Heart left ventricle (tissue), 16 donors: ENCODE measurements around the gene KATNAL1. TPM values are rescaled to one million over a fixed set of nuclear protein-coding genes. Genes with fewer than 3 reads are reported as not detected.

Source experiments
- ATAC-seq, 4 donors: fragments of 200-7000 bp; cut with Tn5 transposase; one replicate each; pipeline ENCODE4 v1.9.1; 2020 to 2022; ENCODE audit warnings: moderate library complexity in 4 of 4, mild to moderate bottlenecking in 3 of 4, moderate number of reproducible peaks in 1 of 4
- DNase-seq, 5 donors: peaks; one replicate each; pipeline ENCODE4 v3.0.0-alpha.2; 2020
- H3K27ac ChIP-seq, 12 donors: fragments of 200-600 bp; sonication (generic) in 4 of 12; one replicate each; pipeline versions ENCODE4 v1.5.0 to v1.8.0; 2016 to 2022; ENCODE audit warnings: mild to moderate bottlenecking in 2 of 12
- H3K27me3 ChIP-seq, 9 donors: fragments of 200-600 bp; sonication (generic) in 2 of 9; one replicate each; pipeline versions ENCODE4 v1.5.1 to v1.8.0; 2016 to 2022; ENCODE audit warnings: mild to moderate bottlenecking in 3 of 9
- H3K36me3 ChIP-seq, 9 donors: fragments of 200-600 bp; sonication (generic) in 2 of 9; one replicate each; pipeline versions ENCODE4 v1.5.0 to v1.8.0; 2018 to 2022; ENCODE audit warnings: mild to moderate bottlenecking in 2 of 9
- H3K4me1 ChIP-seq, 12 donors: fragments of 200-600 bp; sonication (generic) in 4 of 12; one replicate each; pipeline versions ENCODE4 v1.5.0 to v1.8.0; 2016 to 2022; ENCODE audit warnings: mild to moderate bottlenecking in 3 of 12
- H3K4me3 ChIP-seq, 12 donors: fragments of 200-600 bp; sonication (generic) in 4 of 12; one replicate each; pipeline versions ENCODE4 v1.5.0 to v1.8.0; 2017 to 2022; ENCODE audit warnings: mild to moderate bottlenecking in 9 of 12, moderate library complexity in 4 of 12
- H3K9me3 ChIP-seq, 12 donors: fragments of 200-600 bp; sonication (generic) in 4 of 12; one replicate each; pipeline versions ENCODE4 v1.5.0 to v1.8.0; 2016 to 2022; ENCODE audit warnings: mild to moderate bottlenecking in 1 of 12
- CTCF ChIP-seq, 12 donors: fragments of 200-600 bp; sonication (generic) in 4 of 12; IDR thresholded peaks; one replicate each; pipeline versions ENCODE4 v1.5.0 to v1.8.0; 2018 to 2022; ENCODE audit warnings: antibody characterized with exemption in 12 of 12, mild to moderate bottlenecking in 5 of 12
- POLR2A ChIP-seq, 2 donors: fragments of 450-650 bp; IDR thresholded peaks; one replicate each; pipeline ENCODE4 v1.6.1; 2017; ENCODE audit warnings: antibody characterized with exemption in 2 of 2, mild to moderate bottlenecking in 2 of 2, moderate library complexity in 2 of 2
- WGBS, 4 donors: extraction: QIAGEN DNeasy Blood & Tissue Kit in 2 of 4; methylation state at CpG; one replicate each; pipeline versions ENCODE4 v1.1.5 to v1.1.7; 2013 to 2018; 5-methylcytosine and 5-hydroxymethylcytosine counted together
- intact Hi-C, 10 donors: fragments of 100-400 bp; cut with DNase I; formaldehyde crosslinking; loops; one replicate each; pipeline versions ENCODE4 v1.11.1 to v1.14.2; 2022
- polyA plus RNA-seq, 2 donors: library from polyadenylated mRNA; stranded (reverse); fragments of 200-250 nt; gene quantifications; one replicate each; pipeline ENCODE4 v1.2.3, GENCODE V29; 2013
- total RNA-seq, 9 donors: library from RNA; depleted of rRNA in 2 of 9; stranded (reverse); fragments of >200 nt in 2 of 9; fragmentation: NEBNext Ultra II Directional in 3 of 9; extraction: Animal tissue kit (Norgen Biotek cat#: 25700) in 3 of 9; gene quantifications; one replicate each; pipeline versions ENCODE4 v1.1.0 to v1.2.4, GENCODE V29; 2016 to 2023
- donor health status: ischemic (EF 13 %, LVEDD 7.1; RV severe dilation, severe dysfunction).
- donor health status: healthy with polysubstance abuse.
- donor health status: DM: no; HTN: yes; CAD: no.
- donor health status: DM: no; HTN: no; CAD: no.
- donor health status: ischemic (EF 25% LVEDD 6.9; RV normal size, moderate dysfunction).
- donor health status: ischemic (EF 25% LVEDD 5.7; RV mildly dilated, moderate dysfunction).
- donor health status: healthy.
- donor health status: DM: yes; HTN: yes; CAD: no.
- donor health status: ischemic (EF 35%, LVEDD 5.7; RV mildly dilated, moderate dysfunction).
- donor health status: nonischemic (EF 11% LVEDD 7.7; RV severe dilation, severe dysfunction).
- donor health status: DM: yes; HTN: yes; CAD: no.
- donor health status: PGD.
- donor health status: ischemic (EF 29% LVEDD 5.4; RV normal size, mild dysfunction).
- donor health status: nonischemic (EF 23%, LVEDD 6.1; RV moderate dilation, normal function).

The KATNAL1 gene
- total and polyA plus RNA-seq, 11 donors: 4.6 to 55.3 (median 49.6) TPM

GRCh38 chr13:30247406-30247805 is 59.9 kb downstream of the KATNAL1 start:
- peaks cover 0 to 12% (median 0%) of the 10 kb centered on the region in 9 donors for H3K36me3 ChIP-seq

DNA sequence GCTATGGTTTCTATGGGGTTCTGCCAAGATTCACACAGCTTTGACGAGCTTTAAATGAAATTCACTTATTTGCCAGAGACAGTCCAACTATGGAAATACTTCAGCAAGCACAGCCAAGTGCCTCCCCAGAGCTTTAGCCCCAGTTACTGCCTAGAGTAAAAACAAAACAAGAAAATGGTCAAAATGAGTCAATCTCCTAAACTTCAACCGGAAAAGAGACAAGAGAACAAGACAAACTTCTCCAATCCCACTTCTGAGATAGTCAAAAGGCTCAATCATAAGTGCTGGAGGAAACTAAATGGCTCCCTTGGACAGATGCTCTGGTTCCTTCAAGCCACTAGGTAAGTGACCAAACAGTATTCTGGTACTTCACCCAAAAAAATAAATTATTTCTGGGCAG is 65.8 kb downstream of the KATNAL1 start:
- H3K9me3 ChIP-seq: peaks cover 0 to 7% (median 0%) of the 10 kb centered on the region in 12 donors
- WGBS, 4 donors: 60 to 81% (median 69%) methylated on average over 2 of the region's 2 CpGs
- peak in 1 of 5 donors; percentile 22 for DNase-seq
- peak overlapping the region in 1 of 12 donors; percentile 1 for H3K27ac ChIP-seq
- no peak for TF ChIP-seq POLR2A (IDR thresholded peaks at IDR 0.05)
- no peak for TF ChIP-seq CTCF (IDR thresholded peaks at IDR 0.05)
- H3K4me1 ChIP-seq: peaks cover 0 to 6% (median 0%) of the 10 kb centered on the region in 12 donors
- intact Hi-C loops: loop anchor here in 1 of 10 donors (10.0 kb wide), 1 partner anchor 107 kb away; no protein-coding TSS in a partner anchor
- no peak overlapping the region for H3K4me3 ChIP-seq
- H3K36me3 ChIP-seq: peaks cover 0 to 30% (median 0%) of the 10 kb centered on the region in 9 donors
- no peak for ATAC-seq
- H3K27me3 ChIP-seq: no peaks in the 10 kb centered on the region

More at GRCh38 chr13:30247406-30247805, 59.9 kb downstream of the KATNAL1 start:
- DNase-seq: no peak
- Histone ChIP-seq H3K4me1 (peaks cover 0 to 12% (median 0%) of the 10 kb centered on the region in 12 donors), H3K27me3 (no peaks in the 10 kb centered on the region), H3K4me3 (no peak overlapping the region), H3K9me3 (peaks cover 0 to 19% (median 0%) of the 10 kb centered on the region in 12 donors), H3K27ac (no peak overlapping the region)
- WGBS, 4 donors: 89 to 99% (median 94%) methylated on average over 2 of the region's 2 CpGs
- no peak for ATAC-seq
- intact Hi-C loops: loop anchor here in 1 of 10 donors (10.0 kb wide), 1 partner anchor 113 kb away; no protein-coding TSS in a partner anchor
- TF ChIP-seq CTCF (IDR thresholded peaks at IDR 0.05): no peak
- TF ChIP-seq POLR2A (IDR thresholded peaks at IDR 0.05): no peak

DNA sequence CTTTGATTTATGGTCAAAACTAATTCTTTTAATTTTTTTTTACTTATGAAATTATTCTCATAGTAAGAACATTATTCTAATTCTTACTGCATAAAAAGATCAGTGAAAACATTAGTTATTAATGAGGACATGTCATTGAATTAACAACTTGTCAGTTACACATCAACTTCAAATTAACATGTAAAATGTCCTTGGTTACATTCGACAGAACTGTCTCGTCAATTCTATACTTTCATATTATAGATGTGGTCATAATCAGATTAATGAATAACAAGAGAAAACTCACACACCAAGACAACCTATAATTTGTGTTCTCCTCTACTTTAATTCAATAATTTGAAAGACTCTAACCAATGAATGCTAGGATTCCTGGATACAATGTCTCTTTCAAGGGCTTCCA is 66.7 kb downstream of the KATNAL1 start:
- H3K27ac ChIP-seq: no peak overlapping the region
- H3K27me3 ChIP-seq: no peaks in the 10 kb centered on the region
- ATAC-seq: no peak
- intact Hi-C loops: loop anchor here in 1 of 10 donors (10.0 kb wide), 1 partner anchor 106 kb away; no protein-coding TSS in a partner anchor
- TF ChIP-seq POLR2A (IDR thresholded peaks at IDR 0.05) (no peak), CTCF (IDR thresholded peaks at IDR 0.05) (no peak)
- peaks cover 0 to under 1% (median 0%) of the 10 kb centered on the region in 12 donors for H3K9me3 ChIP-seq
- peaks cover 0 to 6% (median 0%) of the 10 kb centered on the region in 12 donors for H3K4me1 ChIP-seq
- no peak for DNase-seq
- H3K36me3 ChIP-seq: peaks cover 0 to 39% (median 0%) of the 10 kb centered on the region in 9 donors
- no peak overlapping the region for H3K4me3 ChIP-seq
- 46 to 100% (median 84%) methylated on average over 2 of the region's 2 CpGs for WGBS, 4 donors

DNA sequence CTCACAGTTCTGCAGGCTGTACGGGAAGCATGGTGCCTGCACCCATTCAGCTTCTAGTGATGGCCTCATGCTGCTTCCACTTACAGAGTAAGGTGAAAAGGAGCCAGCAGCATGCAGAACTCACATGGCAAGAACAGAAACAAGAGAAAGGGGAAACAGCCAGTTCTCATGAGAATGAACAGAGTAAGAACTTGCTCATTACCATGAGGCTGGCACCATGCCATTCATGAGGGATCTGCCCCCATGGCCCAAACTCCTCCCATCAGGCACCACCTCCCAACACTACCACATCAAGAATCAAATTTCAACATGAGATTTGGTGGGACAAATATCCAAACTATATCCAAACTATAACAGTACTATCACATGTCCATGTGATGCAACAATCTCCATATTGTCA is 72.1 kb downstream of the KATNAL1 start:
- Histone ChIP-seq H3K4me3 (no peak overlapping the region), H3K27ac (no peak overlapping the region), H3K36me3 (peaks cover 0 to 46% (median 8%) of the 10 kb centered on the region in 9 donors), H3K27me3 (no peaks in the 10 kb centered on the region), H3K9me3 (peaks cover 0 to 7% (median 0%) of the 10 kb centered on the region in 12 donors), H3K4me1 (peaks cover 0 to 6% (median 0%) of the 10 kb centered on the region in 12 donors)
- DNase-seq: no peak
- TF ChIP-seq POLR2A (IDR thresholded peaks at IDR 0.05) (no peak), CTCF (IDR thresholded peaks at IDR 0.05) (no peak)
- no peak for ATAC-seq
- intact Hi-C loops: no loop called here
- WGBS, 4 donors: 100% methylated on average over 1 of the region's 1 CpG
